Measurements from ENCODE around the gene MYOCD.

- TF ChIP-seq CTCF (conservative IDR thresholded peaks at IDR 0.05; ENCODE audit: low read length) = no peak
- no peak for TF ChIP-seq EZH2phosphoT487 (IDR thresholded peaks at IDR 0.05; ENCODE audit: borderline replicate concordance)
Observed at GRCh38 chr17:12719948-12720347, 54.3 kb downstream of the MYOCD start.
